Ammon's horn (tissue), 1 donor: ENCODE measurements around the gene VIPAS39.

Source experiments
- DNase-seq: peaks from one replicate; pipeline ENCODE4 v3.0.0-alpha.2; 2016; ENCODE audit warnings: low spot score

VIPAS39 gene

DNA sequence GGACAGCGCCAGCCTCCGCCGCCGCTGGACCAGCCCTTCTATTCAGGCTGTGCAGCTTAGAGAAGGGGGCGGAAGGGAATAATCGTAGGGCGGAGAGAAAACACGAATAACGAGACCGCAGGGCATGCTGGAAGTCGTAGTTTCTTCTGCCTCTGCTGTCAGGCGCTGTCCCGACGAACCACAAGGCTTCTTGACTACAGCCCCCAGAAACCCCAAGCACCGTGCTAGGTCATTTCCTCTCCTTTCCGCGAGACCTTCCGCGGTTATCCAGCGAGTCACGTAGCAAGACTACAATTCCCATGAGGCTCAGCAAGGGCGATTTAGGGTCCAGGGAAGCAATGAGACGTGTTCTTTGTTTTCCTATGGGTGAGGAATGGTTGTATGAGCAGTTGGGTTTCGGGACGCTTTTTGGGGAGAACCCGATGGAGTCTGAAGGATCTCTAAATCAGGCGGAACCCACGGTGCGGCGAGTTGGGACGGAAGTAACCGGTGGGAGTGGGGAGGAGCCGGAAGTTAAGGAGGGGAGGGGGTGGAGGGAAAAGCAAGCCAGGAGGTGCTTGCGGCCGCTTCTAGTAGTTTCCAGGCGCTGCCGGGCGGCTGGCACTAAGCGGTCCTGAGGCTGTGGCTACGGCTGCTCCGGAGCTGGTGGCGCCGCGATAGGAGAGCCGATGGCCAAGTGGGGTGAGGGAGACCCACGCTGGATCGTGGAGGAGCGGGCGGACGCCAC is at the start of gene VIPAS39, which contains the start of gene AHSA1:
TSS of gene VIPAS39 (minus strand) at position 80 of the 727 bp plus-strand sequence. CDS start 3,499 bp downstream, outside the sequence.
TSS of gene AHSA1 (plus strand) at position 572 of the 727 bp plus-strand sequence. CDS start at position 669, 97 bp downstream.
- peak; percentile 100 for DNase-seq

DNA sequence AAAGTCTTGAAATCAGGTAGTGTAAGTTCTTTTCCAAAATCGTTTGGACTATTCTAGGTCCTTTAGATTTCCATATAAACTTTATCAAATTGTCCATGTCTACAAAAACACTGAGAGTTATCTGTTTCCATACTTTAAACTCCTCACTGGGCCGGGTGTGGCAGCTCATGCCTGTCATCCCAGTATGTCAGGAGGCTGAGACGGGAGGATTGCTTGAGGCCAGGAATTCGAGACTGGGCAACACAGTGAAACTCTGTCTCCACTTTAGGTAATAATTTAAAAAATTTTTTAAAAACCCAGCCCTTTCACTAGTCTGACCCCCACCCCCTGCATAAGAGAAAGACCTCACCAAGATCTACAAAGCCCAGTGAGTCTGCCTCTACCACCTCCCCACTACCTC is 47.6 kb upstream of the VIPAS39 start:
- no peak for DNase-seq

DNA sequence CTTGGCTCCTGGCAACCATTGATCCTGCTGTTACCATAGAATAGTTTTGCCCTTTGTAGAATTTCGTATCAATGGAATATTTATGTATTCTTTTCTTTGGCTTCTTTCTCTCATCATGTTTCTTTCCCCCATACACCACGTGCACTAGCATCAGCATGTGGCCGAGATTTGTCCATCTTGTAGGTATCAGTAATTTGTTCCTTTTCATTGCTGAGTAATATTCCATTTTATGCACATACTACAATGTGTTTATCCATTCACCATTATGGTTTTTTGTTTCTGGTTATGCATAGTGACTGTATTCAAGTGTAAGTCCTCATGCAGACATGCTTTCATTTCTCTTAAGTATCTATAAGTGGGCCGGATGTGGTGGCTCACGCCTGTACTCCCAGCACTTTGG is 45.7 kb upstream of the VIPAS39 start:
- no peak for DNase-seq

DNA sequence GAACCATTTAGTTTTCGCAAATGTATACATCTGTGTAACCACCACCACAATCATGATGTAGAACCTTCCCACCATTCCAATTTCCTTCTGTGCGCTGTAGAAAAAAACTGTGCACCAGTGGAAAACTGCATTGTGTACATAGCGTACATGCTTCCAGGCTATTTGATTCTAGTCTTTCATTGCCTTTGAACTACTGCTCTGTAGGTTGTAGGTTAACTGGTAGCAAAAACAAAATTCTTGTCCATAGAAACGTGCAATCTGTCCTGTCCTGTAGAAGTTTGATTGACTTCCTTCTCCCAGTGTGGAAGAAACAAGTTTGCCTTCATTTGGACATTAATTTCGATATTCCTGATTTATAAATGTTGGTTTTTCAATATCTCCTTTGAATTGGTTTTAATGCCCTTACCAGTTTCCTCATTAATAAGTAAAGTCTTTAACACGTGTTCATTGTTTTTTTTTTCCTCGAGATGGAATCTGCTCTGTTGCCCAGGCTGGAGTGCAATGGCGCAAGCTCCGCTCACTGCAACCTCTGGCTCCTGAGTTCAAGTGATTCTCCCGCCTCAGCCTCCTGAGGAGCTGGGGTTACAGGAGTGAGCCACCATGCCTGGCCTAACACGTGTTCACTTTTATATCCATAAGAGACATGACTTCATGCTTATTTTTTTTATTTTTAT is 44.8 kb upstream of the VIPAS39 start:
- no peak for DNase-seq

DNA sequence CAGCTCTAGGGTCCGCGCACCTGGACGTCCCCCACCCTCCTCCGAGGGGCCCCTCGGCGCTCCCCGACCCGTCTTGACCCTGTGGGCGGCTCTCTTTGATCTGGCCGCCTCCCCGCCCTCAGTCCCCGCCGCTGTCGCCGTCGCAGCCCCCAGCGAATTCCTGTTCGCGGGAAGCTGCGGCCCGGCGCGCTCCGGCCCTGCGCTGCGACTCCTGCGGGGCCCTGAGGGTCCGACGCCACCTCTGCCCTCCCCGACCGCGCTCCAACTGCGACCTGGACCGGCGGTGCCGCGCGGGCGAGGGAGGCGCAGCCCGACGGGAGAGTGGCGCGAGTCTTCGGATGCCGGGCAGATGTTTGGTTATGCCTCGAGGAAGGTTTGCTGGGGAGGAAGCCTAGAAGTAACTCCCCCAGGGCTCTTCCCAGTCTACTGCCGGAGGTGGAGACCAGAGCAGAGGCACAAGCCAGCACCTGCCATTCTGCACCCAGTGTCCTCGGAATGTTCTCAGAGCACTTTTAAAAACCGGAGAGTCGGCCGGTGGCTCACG is 41.7 kb upstream of the VIPAS39 start:
- no peak for DNase-seq

DNA sequence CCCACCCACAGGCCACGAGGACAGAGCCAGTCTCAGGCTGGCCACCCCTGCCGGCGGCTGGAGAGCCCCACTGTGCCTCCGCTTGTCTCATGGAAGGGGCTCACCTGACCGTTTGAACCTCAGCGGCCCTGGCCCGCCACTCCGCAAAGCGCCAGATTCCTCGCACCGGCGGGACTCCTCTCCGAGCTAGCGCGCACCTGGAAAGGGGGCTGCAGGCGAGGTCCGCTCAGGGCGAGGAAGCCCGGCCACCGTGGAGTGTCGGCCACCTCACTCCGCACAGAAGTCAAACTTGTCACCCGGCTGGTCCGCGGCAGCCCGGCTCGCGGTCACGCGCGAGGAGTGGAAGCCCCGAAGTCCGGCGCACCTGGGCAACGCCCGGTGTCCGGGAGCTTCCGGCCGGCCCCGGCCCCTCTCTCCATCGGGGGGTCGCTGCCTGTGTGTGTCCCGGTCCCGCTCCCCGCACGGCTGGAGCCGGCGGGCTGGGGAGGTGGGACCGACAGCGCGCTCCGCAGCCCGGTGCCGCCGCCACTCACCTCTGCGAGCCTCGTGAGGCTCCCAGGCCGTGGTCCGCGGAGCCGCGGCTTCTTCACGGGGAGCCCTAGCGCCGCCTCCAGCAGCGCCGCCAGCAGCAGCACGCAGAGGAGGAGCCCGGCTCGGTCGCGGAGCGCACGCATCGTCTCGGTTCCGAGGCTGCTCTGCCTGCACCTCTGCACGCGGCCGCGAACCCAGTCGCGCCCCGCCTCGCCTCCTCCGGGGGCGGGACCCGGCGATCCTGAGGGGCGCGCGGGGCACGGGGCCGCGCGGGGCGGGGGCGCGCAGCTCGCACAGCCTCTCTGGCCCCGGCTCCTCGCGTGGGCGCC is 40.9 kb upstream of the VIPAS39 start, which contains the start of gene ISM2:
TSS of gene ISM2 (minus strand) at position 697 of the 860 bp plus-strand sequence. CDS start at position 674, 23 bp downstream.
- peak; percentile 19 for DNase-seq

DNA sequence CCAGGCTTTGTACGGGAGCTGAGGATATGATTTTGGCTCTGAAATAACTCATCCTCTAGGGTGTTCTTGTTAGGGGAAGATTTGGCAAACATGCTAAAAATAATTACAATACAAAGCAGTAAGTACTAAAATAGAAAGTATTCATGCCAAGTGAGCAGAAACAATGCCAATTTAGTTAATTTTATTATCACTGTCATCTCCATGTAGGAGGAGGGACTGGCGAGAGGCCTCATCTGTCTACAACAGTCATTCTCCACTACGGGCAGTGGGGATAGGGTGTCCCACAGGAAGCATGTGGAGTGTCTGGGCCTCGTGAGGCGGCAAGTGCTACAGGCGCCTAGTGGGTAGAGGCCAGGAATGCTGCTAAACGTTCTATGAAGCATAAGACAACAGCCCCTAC is 37.9 kb upstream of the VIPAS39 start:
- DNase-seq, result peak; percentile 34

DNA sequence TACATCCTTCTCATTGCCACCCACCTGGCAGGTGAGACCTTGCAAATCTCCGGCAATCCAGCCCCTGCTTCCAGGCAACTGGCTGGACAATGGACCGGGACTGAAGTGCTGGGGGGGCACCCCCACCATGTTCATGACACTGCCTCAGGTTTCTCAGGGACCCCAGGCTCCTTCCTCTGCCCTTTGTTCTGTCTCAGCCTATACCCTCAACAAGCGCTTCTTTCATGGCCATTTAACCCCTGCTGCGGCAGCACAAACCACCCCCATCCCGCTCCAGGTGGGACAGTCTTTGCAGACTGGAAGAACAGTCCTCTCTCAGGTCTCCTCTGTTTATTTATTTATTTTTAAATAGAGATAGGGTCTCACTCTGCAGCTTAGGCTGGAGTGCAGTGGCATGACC is 33.7 kb upstream of the VIPAS39 start:
- no peak for DNase-seq

DNA sequence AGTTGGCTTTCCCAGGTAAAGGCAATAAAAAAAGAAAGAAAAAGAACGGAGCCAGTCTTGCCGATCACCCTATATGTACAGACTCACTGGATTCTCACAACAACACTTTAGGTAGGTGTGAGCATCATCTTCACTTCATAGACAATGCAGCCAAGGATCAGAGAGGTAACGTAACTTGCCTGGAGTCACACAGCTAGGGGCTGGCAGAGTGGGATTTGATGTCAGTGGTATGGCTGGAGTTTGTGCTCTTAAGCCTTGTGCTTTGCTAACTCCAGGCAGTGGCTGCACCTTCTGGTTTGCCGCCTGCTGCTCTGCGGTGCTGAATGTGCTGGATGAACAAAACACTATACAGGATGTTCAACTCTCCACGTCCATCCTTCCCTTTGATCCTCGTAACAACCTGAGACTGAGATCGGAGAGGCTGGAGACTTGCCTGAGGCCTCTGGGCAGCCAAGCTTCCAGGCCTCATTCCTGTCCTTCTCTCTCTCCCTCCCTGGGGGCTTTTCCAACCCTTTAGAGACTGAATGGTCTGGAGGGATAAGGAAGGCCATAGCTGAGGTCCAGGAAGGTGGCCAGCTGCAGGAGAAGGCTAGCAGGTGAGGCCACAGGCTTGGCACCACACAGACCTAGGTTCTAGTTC is 33.1 kb upstream of the VIPAS39 start:
- DNase-seq, result no peak

DNA sequence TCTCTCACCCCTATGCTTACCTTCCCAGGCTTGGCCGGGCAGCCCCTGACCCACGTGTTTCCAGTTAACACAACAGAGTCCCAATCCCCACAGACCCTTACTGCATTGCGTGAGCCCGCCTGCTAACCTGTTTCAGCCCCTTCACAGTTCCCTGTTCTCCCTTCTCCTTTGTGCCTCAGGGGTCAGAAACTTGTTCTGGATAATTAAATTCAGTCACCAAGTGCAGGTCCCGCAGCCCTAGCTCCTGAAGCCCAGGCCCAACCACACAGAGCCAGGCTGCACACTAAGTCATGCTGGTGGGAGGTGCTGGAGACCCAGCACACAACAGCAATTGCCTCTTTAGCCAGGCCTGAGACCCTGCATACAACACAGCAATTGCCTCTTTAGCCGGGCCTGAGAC is 31.6 kb upstream of the VIPAS39 start:
- DNase-seq, result no peak

DNA sequence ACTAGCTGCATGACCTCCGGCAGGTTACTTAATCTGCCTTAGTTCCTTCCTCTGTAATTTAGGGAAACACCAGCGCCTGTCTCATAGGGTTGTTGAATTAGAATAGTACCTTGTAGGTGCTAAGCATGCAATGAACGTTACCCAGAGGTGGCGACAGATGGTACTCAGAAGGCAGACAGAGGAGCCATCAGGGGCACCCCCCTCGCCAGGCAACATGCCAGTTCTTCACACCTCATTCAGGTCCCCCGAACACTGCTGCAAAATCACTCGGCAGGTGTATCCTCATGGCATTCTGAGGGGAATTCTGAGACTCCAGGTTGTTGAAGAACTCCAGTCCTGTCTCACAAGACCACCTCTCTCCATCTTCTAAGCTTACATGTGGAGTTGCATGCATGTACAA is 31.2 kb upstream of the VIPAS39 start:
- no peak for DNase-seq

DNA sequence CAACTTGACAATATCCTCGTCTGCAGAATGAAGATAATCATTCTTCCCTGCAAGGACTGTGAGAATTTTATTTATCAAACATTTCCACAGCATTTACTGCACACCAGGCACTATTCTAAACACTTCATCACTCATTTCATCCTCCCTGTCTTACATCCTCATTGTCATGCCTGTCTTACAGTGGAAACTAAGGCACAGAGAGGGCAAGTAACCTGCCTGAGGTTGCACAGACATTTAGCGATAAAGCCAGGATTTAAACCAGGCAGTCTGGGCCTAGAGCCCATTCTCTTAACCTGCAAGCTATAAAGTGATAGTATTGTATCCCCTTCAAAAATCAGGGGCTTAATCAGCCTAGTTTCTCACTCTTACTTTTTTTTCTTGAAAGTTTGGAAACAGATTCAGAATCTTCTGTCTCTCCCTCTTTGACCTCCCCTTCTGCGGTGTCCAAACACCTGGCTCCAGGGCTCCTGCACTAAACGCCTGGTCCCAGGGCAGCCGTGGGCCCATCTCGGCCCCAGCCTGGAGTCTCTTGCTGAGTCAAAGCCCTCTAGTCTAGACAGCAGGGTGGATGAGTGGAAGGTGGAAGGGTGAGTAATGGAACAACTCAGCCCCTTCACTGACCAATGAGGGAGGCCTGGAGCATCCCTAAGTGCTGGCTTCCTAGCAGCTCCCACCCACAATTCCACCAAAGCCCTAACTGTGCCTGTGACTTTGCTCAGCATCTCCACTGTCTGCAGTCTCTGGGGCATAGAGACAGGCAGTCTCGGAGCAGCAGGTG is 28.7 kb upstream of the VIPAS39 start:
- DNase-seq, result no peak

DNA sequence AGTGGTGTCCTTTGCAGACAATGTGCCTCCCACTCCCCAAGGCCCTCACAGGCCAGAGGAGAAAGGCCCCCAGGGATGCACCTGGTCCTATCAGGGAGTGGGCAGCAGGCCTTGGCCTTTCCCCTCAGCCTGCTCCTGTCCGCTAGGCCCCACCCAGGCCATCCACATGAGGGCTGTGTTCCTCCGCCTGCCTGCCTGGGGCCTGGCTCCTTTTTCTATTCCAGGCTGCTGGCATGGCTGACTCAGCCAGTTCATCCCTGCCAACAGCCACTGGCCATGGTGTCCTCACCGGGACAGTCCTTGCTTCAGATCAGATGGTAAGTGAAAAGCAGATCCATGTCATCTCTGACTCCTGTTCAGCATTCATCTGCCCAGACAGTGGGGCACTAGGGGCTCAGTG is 27.9 kb upstream of the VIPAS39 start:
- no peak for DNase-seq

DNA sequence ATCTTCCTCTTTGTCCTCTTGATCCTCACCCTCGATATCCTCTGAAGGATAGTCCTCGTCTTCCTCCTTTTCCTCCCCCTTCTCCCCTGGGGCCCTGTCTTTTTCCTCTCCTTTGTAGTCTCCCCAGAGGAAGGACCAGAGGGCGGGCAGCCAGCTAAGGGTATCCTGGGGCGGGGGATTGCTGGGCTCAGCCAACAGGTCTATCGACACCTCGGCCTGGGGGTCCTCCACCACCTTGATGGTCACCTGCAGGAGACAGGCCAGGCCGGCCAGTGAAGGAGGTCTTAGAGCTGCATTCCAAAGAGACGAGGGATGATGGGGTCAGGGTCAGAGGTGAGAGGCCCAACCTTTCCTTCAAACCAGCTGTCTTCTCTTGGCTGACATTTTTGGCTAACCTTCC is 25.0 kb upstream of the VIPAS39 start:
- no peak for DNase-seq

DNA sequence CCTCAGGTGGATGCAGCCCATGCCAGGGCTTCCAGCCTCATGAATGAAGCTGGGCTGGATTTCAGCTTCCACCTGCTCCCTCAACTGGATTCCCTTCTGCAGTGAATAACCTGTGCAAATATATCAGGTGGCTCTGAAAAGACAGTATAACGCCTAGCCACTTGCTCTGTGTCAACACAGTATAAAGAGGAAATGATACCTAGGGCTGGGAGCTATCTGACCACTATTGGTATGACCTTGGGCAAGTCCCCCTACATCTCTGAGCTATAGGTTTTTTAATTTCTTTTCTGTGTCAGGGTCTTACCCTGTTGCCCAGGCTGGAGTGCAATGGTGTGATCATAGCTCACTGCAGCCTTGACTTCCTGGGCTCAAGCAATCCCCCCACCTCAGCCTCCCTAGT is 21.4 kb upstream of the VIPAS39 start:
- DNase-seq, result no peak

DNA sequence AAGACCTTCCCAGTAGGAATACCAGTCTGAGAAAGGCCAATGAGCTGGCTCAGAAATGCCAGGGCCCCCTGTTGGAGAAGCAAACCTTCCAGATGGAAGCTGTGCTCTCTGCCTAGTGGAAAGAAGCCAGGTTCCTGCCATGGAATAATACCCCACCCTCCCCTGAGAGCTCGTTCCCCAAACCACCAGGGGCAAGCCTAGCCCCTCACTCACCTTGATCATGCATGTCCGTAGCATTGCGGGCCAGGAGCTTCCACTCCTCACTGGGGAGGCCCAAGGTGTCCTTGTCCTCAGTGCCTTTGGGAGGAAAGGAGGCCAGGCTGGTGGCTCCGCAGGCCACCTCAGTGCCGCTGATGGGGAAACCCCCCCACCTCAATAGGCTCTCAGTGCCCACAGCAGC is 20.6 kb upstream of the VIPAS39 start:
- no peak for DNase-seq

DNA sequence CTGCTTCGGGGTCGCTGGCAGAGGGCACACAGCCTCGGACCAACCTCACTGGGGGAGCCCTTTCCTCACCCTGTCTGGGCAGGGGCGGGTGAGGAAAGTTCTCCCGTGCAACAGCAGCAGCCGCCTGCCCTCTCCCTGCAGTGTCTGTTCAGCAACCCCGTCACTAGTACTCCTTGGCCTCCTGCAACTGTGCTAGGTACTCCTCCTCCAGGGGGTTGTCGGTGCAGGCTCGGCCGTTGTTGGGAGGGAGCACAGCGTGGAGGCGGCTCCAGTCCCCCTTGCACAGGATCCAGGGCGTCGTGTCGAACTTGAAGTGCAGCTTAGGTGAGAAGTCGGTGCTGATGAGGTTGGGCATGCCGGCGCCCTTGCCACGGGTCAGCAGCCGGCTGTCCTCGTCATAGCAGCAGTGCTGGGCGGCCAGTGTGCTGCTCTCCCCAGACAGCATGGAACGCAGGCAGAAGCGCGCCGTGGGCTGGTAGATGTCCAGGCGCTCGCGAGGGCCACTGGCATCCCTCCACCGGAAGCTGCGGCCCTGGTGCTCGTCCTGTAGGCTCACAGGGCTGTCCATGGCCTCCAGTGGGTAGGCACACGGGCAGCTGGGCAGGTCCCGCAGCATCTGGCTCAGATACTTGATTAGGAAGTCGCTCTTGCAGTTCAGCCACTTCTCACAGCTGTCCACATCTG is 18.2 kb upstream of the VIPAS39 start:
- DNase-seq, result no peak

DNA sequence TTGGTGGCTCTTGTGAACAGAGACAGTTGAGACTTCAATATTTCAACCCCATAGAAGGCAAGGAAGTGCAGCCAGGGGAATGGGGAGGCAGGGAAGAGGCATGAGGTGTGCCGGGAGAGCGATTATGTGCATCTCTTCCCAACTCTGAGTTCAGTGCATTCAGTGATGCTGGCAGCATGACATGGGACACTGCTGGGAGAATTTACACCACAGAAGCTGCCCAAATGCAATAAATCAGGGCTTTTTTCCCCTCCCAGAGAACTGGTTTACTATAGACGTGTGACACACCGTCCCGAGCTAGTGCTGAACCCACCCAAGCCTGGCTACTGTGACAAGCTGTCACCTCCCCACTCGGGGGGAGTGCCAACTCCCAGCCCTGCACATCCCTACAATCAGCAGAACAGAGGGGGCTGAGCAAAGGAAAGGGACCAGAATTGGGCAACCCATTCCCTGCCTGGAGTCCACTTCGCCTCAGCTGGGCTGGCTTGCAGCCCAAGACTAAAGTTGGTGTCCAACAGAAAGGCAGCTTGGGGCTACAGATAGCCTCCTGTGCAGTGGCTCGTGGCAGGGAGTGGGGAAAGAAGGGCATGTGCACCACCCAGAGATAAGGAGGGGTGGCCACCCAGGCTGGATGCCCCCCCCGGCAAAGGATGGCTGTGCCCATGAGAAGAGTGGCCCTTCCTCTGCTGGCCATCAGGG is 17.2 kb upstream of the VIPAS39 start:
- no peak for DNase-seq

DNA sequence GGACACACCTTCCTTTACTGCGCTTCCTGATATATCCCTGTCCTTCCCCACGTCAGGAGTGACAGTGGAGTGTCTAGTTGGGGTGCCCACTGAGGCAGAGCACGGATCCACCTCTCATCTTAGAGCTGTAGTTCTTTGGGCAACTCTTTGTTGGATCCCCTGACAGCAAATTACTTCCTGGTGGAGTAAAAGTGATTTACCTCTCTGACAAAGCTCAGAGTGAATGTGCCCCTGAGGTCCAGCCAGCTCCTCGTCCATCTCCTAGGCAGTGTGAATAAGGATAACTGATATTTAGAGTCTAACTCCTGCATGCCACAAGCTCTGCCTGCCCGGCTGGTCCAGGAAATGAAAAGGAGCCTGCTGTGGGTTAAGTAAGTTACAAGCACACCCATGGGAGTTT is 16.5 kb upstream of the VIPAS39 start:
- DNase-seq, result no peak
